ENCODE results near the gene TECR.

TECR gene

GRCh38 chr19:14505488-14506239, 23.7 kb upstream of the TECR start:
- peak; percentile 82 for DNase-seq (ENCODE audit: insufficient read length, low spot score)
- peak; percentile 38 for FAIRE-seq
- no peak for TF ChIP-seq TAF1 (IDR thresholded peaks at IDR 0.05; ENCODE audit: low read depth, low read length)
- no peak for TF ChIP-seq POLR2A (IDR thresholded peaks at IDR 0.05; ENCODE audit: low read depth, low read length)
- TF ChIP-seq POLR2AphosphoS5 (IDR thresholded peaks at IDR 0.05; ENCODE audit: low read depth, low read length) = no peak
- TF ChIP-seq SPI1 (IDR thresholded peaks at IDR 0.05; ENCODE audit: low read depth, low read length) = no peak
- TF ChIP-seq POU2F2 (IDR thresholded peaks at IDR 0.05; ENCODE audit: low read depth, low read length) = no peak
- TF ChIP-seq PAX5 (IDR thresholded peaks at IDR 0.05; ENCODE audit: insufficient read depth, low read length, severe bottlenecking) = no peak

GRCh38 chr19:14507704-14508542, 21.5 kb upstream of the TECR start:
- DNase-seq (ENCODE audit: insufficient read length, low spot score) = no peak
- FAIRE-seq = no peak
- TF ChIP-seq POLR2A (IDR thresholded peaks at IDR 0.05; ENCODE audit: low read depth, low read length) (no peak), TAF1 (IDR thresholded peaks at IDR 0.05; ENCODE audit: low read depth, low read length) (no peak), PAX5 (IDR thresholded peaks at IDR 0.05; ENCODE audit: insufficient read depth, low read length, severe bottlenecking) (no peak), POU2F2 (IDR thresholded peaks at IDR 0.05; ENCODE audit: low read depth, low read length) (no peak), SPI1 (IDR thresholded peaks at IDR 0.05; ENCODE audit: low read depth, low read length) (no peak), POLR2AphosphoS5 (IDR thresholded peaks at IDR 0.05; ENCODE audit: low read depth, low read length) (no peak)

- FAIRE-seq (no peak), DNase-seq (ENCODE audit: insufficient read length, low spot score) (no peak)
- TF ChIP-seq TAF1 (IDR thresholded peaks at IDR 0.05; ENCODE audit: low read depth, low read length) = no peak
- TF ChIP-seq SPI1 (IDR thresholded peaks at IDR 0.05; ENCODE audit: low read depth, low read length) = no peak
- no peak for TF ChIP-seq POU2F2 (IDR thresholded peaks at IDR 0.05; ENCODE audit: low read depth, low read length)
- no peak for TF ChIP-seq POLR2AphosphoS5 (IDR thresholded peaks at IDR 0.05; ENCODE audit: low read depth, low read length)
- no peak for TF ChIP-seq PAX5 (IDR thresholded peaks at IDR 0.05; ENCODE audit: insufficient read depth, low read length, severe bottlenecking)
- TF ChIP-seq POLR2A (IDR thresholded peaks at IDR 0.05; ENCODE audit: low read depth, low read length) = no peak
Measured at GRCh38 chr19:14510311-14511228, 18.8 kb upstream of the TECR start.

- TF ChIP-seq POU2F2 (IDR thresholded peaks at IDR 0.05; ENCODE audit: low read depth, low read length) (no peak), POLR2AphosphoS5 (IDR thresholded peaks at IDR 0.05; ENCODE audit: low read depth, low read length) (no peak)
- FAIRE-seq = no peak
- no peak for DNase-seq (ENCODE audit: insufficient read length, low spot score)
Measured at GRCh38 chr19:14511229-14511593, 18.2 kb upstream of the TECR start.

GRCh38 chr19:14512406-14512961, 16.9 kb upstream of the TECR start:
- DNase-seq (ENCODE audit: insufficient read length, low spot score) (no peak), FAIRE-seq (no peak)
- TF ChIP-seq POLR2AphosphoS5 (IDR thresholded peaks at IDR 0.05; ENCODE audit: low read depth, low read length) = no peak
- TF ChIP-seq TAF1 (IDR thresholded peaks at IDR 0.05; ENCODE audit: low read depth, low read length) = no peak
- no peak for TF ChIP-seq SPI1 (IDR thresholded peaks at IDR 0.05; ENCODE audit: low read depth, low read length)
- TF ChIP-seq POU2F2 (IDR thresholded peaks at IDR 0.05; ENCODE audit: low read depth, low read length) = no peak
- no peak for TF ChIP-seq POLR2A (IDR thresholded peaks at IDR 0.05; ENCODE audit: low read depth, low read length)
- TF ChIP-seq PAX5 (IDR thresholded peaks at IDR 0.05; ENCODE audit: insufficient read depth, low read length, severe bottlenecking) = no peak

GRCh38 chr19:14514215-14514863, 15.1 kb upstream of the TECR start:
- TF ChIP-seq POLR2AphosphoS5 (IDR thresholded peaks at IDR 0.05; ENCODE audit: low read depth, low read length) = no peak; the same call in 1 of the 2 replicates
- TF ChIP-seq POU2F2 (IDR thresholded peaks at IDR 0.05; ENCODE audit: low read depth, low read length) = no peak
- TF ChIP-seq SPI1 (IDR thresholded peaks at IDR 0.05; ENCODE audit: low read depth, low read length) = no peak
- TF ChIP-seq POLR2A (IDR thresholded peaks at IDR 0.05; ENCODE audit: low read depth, low read length) = no peak
- TF ChIP-seq PAX5 (IDR thresholded peaks at IDR 0.05; ENCODE audit: insufficient read depth, low read length, severe bottlenecking) = no peak
- no peak for TF ChIP-seq TAF1 (IDR thresholded peaks at IDR 0.05; ENCODE audit: low read depth, low read length)
- no peak for DNase-seq (ENCODE audit: insufficient read length, low spot score)
- FAIRE-seq = no peak

- no peak for TF ChIP-seq POLR2A (IDR thresholded peaks at IDR 0.05; ENCODE audit: low read depth, low read length)
- no peak for TF ChIP-seq TAF1 (IDR thresholded peaks at IDR 0.05; ENCODE audit: low read depth, low read length)
- TF ChIP-seq POLR2AphosphoS5 (IDR thresholded peaks at IDR 0.05; ENCODE audit: low read depth, low read length) = no peak
- no peak for TF ChIP-seq SPI1 (IDR thresholded peaks at IDR 0.05; ENCODE audit: low read depth, low read length)
- no peak for TF ChIP-seq PAX5 (IDR thresholded peaks at IDR 0.05; ENCODE audit: insufficient read depth, low read length, severe bottlenecking)
- no peak for TF ChIP-seq POU2F2 (IDR thresholded peaks at IDR 0.05; ENCODE audit: low read depth, low read length)
- FAIRE-seq (no peak), DNase-seq (ENCODE audit: insufficient read length, low spot score) (no peak)
Measured at GRCh38 chr19:14515501-14516047, 13.8 kb upstream of the TECR start.

GRCh38 chr19:14516048-14516534, 13.3 kb upstream of the TECR start:
- no peak for DNase-seq (ENCODE audit: insufficient read length, low spot score)
- no peak for FAIRE-seq

More at GRCh38 chr19:14516048-14516534, 13.3 kb upstream of the TECR start:
- TF ChIP-seq POLR2A (IDR thresholded peaks at IDR 0.05; ENCODE audit: low read depth, low read length) (no peak), TAF1 (IDR thresholded peaks at IDR 0.05; ENCODE audit: low read depth, low read length) (no peak), POLR2AphosphoS5 (IDR thresholded peaks at IDR 0.05; ENCODE audit: low read depth, low read length) (no peak), PAX5 (IDR thresholded peaks at IDR 0.05; ENCODE audit: insufficient read depth, low read length, severe bottlenecking) (no peak), SPI1 (IDR thresholded peaks at IDR 0.05; ENCODE audit: low read depth, low read length) (no peak), POU2F2 (IDR thresholded peaks at IDR 0.05; ENCODE audit: low read depth, low read length) (no peak)
